Stimulated activated CD4-positive, alpha-beta T cell treated with anti-CD3 and anti-CD28 coated beads, Interleukin-12 subunit alpha, Interleukin-12 subunit beta, amount 100 ng/mL, for 4 hours (primary cell): ENCODE measurements around the gene CORO2A.
"Not testable (repeated sequence)": the region's sequence is repeated elsewhere in the genome, so short reads cannot be mapped to it uniquely, and the experiment has no call there.

Source experiments
- DNase-seq: peaks from one replicate; pipeline ENCODE4 v3.0.0-alpha.2; 2020

The CORO2A gene

GRCh38 chr9:98078895-98079294 lies 113.5 kb downstream of the CORO2A start:
- no peak for DNase-seq

- DNase-seq = not testable (repeated sequence)
Measured at GRCh38 chr9:98076514-98076890, 115.9 kb downstream of the CORO2A start.

- DNase-seq = no peak
Measured at GRCh38 chr9:98075332-98075805, 117.1 kb downstream of the CORO2A start.

GRCh38 chr9:98074115-98074990 lies 118.1 kb downstream of the CORO2A start:
- peak; percentile 59 for DNase-seq

- no peak for DNase-seq
Measured at GRCh38 chr9:98071737-98072136, 120.7 kb downstream of the CORO2A start.
